HG03196 (cell line): ENCODE results near the gene UBE2J2.
"Not testable (repeated sequence)": the region's sequence is repeated elsewhere in the genome, so short reads cannot be mapped to it uniquely, and the experiment has no call there.

Experiments used
- ATAC-seq: cut with Tn5 transposase; IDR thresholded peaks from one replicate; pipeline ENCODE4 v1.9.1; 2021; ENCODE audit not compliant: unreplicated experiment

Gene UBE2J2

DNA sequence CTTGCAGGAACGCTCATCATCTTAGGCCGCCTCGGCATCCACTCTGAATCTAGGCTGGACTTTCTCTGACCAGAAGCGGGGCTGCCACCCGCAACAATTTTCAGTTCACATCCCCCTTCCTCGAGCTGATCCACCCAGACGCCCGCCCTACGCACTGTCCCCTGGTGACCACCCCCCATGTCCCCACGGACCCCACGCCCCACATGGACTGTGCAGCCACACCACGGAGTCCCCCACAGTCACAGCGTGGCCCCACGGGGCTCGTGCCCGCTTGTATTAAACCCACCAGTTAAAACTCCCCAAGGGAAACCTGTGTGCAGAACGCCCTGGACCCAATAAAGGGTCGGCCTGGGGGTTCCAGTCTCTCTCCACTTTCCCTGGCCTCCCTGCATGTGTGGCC lies 14.1 kb downstream of the UBE2J2 start:
- ATAC-seq, result no peak

DNA sequence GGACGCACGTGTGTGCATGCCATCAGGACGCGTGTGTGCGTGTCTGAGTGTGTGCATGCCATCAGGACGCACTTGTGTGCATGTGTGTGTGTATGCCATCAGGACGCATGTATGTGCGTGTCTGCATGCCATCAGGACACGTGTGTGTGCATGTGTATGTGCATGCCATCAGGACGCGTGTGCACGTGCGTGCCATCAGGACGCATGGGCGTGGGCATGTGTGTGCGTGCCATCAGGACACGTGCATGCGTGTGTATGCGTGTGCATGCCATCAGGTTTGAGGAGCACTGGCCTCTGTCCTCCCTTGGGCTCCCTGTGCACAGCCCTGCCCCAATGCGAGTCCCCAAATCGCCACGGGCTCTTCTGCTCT lies 14.6 kb downstream of the UBE2J2 start:
- no peak for ATAC-seq

DNA sequence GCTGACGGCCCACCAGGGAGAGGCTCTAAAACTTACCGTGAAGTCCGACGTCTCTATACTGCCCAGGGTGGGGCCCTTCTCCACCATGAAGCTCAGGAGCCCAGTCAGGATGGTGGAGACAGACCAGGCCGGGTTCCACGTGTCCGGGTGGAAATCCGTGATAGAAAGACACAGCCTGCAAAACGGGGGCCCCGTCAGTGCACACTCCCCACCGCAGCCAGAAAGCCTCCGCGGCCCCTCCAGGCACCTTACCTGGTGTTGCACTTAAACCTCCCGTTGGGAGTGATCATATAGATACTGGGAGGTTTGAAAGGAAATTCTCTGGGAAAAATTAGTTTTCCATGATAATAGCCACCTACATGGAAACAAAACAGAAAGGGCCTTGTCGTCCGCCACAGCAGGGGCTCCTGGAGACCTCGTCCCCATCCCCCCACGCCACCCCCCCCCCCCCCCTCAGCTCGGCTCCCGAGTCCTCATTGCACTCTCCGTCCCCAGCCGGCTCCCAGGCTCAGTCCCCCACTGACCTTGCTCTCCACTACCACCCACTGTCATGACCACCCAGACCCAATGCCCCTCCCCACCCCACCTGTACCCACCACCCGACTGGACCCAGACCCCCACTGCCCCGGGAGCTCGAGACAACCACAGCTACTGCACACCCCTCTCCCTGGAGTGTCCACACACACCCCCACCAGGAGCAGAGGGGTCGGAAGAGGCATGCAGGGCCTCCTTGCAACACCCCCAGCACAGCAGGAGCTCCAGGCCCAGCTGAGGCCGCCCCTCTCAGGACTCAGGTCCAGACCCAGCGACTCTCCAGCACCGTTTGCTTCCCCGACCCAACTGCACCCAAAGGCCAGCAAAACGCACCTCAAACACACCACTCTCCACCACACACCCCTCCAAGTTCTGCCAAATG lies 16.4 kb downstream of the UBE2J2 start:
- ATAC-seq, result no peak

DNA sequence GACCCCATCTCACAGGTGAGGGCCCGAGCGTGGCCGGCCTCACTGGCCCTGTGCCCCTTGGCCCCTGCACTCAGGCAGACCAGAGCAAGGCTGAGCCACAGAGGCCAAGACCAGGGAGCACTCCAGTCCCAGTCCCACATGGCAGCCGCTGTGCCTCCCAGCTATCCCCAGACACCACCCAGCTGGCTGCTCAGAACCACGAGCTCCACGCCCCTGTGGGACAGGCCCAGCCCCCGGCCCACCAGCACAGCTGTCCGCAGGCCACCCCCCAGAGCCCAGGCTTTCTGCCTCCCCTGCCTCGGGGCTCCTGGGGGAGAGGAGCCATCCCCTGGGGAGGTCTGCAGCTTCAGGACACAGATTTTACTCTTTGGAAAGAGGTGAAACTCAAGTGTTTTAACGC lies 18.0 kb downstream of the UBE2J2 start:
- no peak for ATAC-seq

DNA sequence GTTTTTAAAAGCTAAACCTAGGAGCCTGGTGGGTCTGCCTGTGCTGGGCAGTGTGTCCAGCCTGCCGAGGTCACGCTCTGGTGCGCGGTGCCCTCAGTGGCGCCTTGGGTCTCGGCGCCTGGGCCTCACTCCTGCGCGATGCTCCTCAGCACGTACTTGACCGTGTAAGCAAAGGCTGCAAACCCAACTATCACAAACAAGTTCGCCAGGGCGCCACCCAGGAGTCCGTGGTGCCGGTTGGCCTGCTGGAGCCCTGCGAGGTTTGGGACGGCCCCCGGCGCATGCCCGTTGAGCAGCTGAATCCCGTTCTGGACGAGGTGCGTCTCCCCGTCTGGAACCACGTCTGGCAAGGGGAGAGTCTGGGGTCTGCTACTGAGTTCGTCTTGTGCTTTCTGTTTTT lies 18.6 kb downstream of the UBE2J2 start:
- ATAC-seq, result no peak

DNA sequence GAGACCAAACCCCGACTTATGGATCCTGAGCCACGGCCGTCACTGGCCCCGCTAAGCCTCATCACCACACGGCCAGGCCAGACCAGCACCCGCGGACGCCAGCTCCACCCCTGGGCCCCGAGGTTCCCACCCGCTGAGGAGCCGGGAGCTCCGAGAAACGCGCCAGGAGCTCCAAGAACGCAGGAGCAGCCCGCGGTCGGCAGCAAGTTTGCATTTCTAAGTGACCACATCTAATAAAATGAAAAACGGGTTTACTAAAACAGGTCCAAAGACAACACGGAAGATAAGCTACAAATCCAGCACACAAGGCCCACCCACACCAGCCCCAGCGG lies 19.0 kb downstream of the UBE2J2 start:
- no peak for ATAC-seq

DNA sequence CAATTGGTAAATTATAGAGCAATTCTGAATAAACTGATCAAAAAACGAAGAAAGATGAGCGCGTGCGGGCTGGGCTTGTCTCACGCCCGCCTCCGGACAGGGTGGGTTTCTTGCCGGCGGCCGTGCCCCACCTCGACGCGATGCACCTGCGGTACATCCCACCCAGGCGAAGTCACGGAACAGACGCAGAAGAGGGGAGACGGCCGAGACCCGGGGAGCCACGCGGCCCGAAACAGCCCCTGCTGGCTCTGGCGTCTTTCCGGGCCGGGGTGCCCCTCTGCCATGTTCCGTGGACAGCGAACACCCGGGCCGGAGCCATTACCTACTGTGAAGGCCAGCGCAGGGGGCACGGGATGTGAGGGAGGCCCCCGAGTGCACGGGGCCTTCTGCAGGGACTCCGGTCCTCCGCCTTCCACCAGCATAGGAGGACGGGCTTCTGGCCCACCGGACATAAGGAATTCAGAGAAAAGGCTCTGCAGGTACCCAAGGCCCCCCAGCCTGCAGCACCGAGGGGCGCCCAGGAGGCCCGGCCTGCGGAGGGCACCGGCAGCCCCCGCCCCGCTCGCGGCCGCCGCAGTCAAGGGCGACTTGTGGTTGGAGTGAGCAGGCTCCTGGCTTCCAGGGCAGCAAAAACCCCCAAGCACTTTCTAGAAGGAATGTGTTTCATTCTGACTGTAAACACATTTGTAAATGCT lies 19.5 kb downstream of the UBE2J2 start:
- ATAC-seq, result no peak

DNA sequence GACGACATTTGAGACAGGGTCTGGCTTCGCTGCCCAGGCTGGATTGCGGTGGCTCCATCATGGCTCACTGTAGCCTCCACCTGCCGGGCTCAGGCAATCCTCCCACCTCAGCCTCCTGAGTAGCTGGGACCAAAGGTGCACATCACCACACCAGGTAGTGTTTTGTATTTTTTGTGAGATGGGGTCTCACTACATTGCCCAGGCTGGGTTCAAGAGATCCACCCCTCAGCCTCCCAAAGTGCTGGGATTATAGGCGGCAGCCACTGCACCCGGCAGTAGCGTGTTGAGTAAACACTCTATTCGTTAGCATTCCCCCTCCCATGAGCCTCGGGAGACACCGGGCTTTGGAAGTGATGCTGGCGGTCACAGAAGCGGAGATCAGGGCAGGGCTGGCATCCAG lies 20.3 kb downstream of the UBE2J2 start:
- ATAC-seq, result no peak

DNA sequence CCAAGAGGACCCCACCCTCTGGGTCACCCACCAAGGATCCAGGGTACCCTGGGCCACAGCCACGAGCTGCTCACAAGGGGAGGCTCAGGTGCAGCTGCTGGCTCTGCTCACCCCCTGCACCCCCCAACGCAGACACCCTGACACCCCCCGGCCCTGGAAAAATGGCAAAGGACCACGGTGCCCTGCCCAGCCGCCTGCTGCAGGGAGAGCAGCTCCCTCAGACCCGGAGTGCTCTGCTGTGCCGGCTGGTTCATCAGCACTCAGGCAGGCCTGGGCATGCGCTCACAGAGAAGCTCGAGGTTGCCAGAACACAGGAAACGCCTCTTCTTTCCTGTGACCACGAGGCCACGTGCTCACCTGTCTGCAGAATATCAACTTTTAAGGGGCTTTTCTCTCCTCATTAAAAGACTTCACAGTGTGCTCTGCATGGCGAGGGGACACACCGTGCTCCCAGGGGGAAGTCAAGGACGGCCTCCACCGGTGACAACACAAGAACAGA lies 22.8 kb downstream of the UBE2J2 start:
- no peak for ATAC-seq

DNA sequence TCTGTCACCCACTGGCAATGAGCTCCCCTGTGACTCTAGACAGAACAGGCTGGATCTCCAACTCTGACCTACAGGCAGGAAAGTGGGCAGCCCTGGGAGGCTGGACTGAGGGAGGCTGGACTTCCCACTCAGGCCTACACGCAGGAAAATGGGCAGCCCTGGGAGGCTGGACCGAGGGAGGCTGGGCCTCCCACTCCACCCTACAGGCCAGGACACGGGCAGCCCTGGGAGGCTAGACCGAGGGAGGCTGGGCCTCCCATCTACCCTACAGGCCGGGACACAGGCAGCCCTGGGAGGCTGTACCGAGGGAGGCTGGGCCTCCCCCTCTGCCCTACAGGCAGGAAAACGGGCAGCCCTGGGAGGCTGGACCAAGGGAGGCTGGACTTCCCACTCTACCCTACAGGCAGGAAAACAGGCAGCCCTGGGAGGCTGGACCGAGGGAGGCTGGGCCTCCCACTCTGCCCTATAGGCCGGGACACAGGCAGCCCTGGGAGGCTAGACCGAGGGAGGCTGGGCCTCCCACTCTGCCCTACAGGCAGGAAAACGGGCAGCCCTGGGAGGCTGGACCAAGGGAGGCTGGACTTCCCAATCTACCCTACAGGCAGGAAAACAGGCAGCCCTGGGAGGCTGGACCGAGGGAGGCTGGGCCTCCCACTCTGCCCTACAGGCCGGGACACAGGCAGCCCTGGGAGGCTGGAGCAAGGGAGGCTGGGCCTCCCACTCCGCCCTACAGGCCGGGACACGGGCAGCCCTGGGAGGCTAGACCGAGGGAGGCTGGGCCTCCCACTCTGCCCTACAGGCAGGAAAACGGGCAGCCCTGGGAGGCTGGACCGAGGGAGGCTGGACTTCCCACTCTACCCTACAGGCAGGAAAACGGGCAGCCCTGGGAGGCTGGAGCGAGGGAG lies 25.4 kb downstream of the UBE2J2 start:
- not testable (repeated sequence) for ATAC-seq

DNA sequence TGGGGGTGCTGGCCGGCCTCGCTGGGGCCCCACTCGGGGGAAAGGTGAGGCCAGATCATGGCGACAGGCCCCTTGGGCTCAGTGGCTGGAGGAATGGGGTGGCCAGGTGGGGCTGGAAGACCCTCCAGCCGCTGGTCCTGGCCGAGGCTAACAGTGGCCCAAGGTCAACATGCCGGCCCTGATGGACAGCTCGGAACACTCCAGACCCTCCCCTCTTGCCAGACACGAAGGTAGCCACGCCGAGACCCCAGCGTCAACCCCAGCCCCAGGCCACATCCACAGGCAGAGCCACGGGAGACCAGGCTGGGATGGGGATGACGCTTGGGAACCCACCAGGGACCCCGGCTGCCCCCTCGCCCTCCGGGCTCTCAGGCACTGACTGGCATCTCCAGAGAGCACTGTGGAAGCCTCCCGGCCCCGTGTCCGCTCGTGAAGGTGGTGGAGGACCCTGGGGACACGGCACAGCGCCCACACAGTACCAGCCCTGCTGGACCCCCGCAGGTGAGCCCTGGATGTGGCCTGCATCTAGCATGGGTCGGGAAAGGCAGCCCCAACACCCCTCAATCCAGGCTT lies 26.2 kb downstream of the UBE2J2 start:
- ATAC-seq, result no peak

DNA sequence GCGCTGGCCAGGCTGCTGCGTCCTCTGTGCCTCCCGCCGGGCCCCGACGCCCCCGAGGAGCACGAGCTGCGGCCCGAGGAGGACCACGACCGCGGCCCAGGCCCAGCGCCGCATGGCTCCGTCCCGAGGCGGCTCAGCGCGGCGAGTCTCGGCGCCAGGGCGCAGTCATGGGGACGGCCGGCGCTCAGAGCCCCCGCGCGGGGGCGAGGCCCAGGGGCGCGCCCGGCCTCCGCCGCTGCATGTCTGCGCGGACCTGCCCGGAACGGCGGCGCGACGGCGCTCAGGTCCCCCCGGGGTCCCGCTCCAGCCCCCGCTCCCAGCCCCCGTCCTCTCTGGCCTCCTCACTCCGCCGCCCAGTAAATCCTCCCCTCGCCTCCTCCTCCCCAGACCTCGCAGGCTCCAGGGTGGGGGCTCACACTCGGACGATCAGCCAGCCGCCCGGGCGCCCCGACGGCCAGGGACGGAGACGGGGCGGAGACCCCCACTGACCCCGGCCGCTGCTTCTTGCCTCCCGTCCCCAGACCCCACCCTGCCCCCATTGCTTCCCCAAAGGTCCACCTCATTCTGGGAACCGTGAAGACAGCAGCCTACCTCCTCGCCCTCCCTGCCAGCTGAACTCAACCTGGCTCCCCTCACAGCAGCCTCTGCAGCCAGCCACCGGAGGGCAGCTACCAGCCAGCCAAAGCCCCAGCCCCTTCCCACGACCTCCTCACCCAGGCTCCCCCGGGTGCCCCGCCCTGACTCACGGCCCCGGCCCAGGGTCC lies 26.9 kb downstream of the UBE2J2 start, which contains the start of gene C1QTNF12:
TSS of gene C1QTNF12 (minus strand) at position 146 of the 764 bp plus-strand sequence. CDS start at position 114, 32 bp downstream.
- no peak for ATAC-seq

DNA sequence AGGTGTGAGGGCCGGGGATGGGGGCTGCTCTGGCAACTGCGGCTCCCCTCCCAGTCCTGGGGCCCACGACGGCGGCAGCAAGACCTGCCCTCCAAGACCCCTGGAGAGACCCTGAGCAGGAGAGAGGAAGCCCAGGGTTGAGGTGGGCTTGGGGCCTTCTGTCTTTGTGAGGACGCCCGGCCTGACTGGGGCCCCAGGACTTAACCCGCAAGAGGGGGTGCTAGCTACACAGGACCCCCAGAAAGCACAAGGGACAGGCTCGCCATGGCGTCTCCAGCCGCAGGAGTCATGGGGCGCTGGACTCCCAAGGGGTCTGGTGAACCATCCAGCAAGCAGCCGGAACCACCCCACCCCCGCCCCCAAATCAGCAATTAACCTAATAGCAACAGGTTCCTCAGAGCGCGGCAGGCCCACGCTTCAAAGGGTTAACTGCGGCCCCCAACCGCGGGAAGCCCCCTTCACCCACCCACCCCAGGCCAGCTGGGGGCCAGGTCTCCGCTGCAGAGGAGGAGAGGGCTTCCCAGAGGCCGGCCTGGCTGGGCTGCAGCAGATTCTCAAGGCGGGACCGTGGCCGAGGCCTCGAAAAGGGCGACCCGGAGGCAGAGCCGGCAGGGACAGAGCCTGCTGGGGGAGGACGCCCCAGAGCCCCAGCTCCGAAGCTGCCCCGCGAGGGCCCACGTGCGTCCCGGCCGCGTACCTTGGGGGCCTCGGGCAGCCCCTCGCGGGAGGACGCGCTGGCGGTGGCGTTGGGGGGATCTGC lies 27.7 kb downstream of the UBE2J2 start:
- no peak for ATAC-seq

DNA sequence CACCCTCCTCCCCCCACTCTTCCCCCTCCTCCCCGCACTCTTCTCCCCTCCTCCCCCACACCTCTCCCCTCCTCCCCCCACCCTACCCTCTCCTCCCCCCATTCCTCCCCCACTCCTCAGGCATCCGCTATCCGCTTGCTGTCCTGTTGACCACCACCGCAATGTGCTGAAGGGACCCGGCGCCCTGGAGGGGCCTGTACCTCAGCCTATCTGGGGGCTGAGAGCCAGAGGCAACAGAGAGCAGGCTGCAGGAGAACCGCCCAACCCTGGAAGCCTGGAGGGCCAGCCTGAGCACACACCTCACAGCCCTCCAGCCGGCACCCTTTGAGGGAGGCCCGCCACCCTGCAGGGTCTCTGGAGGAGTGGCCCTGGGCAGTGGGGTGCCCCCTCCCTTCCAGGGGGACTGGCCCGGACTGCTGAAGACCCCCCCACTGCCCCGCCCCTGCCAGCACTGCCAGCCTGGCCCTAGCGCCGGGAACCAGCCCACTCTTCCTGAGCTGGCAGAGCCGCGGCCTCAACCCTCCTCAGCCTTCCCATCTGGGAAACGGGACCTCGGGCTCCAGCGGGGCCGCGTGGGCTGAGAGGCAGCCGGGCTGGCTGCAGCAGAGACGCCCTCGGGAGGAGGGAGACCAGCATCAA lies 28.4 kb downstream of the UBE2J2 start:
- no peak for ATAC-seq

DNA sequence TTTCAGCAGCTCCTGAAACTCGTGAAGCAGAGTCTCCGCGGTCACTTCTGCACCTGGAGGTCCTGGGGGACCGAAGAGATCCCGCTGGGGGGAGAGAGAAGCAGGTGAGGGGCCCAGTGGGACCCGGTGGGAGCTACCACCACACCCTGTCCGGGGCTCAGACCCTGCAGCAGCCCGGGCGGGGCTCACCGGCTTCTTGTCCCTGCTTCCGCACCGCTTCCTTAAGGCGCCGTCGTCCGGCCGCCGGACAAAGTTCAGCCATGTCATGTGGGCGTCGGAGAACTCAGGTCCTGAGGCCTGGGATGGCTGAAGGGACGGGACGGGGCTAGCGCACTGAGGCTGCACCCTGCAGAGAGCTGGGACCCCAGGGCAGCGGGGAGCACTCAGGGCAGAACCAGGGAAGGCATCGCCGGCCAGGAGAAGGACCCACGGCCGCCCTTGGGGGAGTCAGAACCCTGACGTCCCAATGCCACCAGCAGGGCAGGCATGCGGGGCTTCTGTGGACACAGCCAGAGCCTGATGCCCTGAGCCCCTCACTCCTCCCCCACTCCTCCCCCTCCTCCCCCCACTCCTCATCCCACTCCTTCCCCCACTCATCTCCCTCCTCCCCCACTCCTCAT lies 29.4 kb downstream of the UBE2J2 start:
- ATAC-seq, result no peak

DNA sequence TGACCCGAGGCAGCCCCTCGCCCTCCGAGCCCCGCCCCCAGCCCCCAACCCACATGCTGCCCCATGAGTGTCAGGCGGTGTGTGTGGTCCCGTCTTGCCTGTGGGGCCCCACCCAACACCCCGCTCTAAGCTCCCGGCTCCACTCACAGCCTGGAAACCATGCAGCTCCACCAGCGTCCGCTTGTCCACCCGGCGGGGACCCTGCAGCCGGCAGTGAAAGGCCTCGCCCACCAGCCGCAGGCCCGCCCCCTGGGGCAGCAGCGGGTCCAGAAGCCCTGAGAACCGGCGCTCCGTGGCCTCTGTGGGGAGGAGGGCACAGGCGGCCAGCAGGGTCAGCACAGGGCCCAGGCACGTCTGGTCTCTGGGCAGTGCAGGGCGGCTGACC lies 29.9 kb downstream of the UBE2J2 start:
- no peak for ATAC-seq

DNA sequence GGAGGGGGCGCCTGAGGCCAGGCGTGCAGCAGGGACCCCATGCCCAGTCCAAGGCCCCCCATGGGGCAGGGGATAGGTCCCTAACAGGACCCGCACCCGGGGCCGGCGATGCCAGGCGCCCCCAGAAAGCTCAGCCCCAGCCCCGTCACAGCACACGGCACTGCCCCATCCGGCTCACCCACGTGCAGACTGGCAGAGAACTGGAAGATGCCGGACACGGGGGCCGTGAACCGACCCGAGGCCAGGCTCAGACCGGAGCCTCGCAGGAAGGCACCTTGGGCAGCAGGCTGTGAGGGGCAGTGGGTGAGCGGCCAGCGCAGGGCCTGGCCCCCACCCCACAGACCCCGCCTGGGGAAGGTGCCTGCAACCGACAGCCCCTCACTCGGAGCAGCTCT lies 30.4 kb downstream of the UBE2J2 start:
- ATAC-seq, result no peak

DNA sequence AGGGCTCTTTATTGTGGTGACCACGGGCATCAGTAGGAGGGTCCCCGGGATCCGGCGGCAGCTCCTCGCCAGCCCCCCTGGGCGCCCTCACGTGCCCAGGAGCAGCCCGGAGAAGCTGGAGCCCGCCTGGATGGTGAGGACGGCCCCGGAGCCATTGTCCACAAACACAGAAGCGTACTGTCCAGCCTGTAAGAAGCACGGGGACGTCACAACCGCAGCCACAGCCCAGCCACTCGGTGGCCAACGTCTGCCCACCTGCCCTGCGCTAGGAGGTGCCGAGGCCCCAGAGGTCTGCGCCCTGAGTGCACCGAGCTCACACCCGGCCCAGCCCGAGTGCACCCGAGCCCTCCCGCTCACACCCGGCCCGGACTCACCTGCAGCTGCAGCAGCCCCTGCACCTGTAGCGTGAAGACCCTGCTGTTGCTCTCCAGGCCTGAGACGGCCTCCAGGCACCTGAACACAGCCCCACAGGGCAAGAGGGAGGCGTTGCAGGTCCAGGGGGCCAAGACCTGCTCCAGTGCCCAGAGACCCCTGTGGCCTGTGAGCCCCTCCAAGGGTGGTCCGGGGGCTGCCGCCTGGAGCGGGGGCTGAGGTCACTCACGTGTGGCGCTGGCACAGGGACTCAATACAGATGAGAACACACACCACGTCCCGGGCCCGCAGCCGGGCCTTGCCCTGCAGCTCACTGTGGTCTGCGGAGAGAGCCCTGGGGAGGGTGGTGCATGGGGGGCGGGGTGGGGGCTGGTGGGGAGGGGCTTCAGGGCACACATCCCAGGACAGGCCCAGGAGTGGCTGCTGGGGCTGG lies 31.0 kb downstream of the UBE2J2 start:
- no peak for ATAC-seq
